Activated effector memory CD4-positive, alpha-beta T cell treated with Interleukin-2 at 50 U/mL for 16 hours (primary cell): ENCODE results near the gene NXNL2.

Experiments used
- DNase-seq: peaks from one replicate; pipeline ENCODE4 v3.0.0-alpha.2; 2020

Gene NXNL2

GRCh38 chr9:88534456-88535225, at the start of gene NXNL2:
Gene NXNL2, plus strand, starts transcription at chr9:88535178. Its CDS starts 257 bp downstream, at chr9:88535435.
- DNase-seq: peak; percentile 7

DNA sequence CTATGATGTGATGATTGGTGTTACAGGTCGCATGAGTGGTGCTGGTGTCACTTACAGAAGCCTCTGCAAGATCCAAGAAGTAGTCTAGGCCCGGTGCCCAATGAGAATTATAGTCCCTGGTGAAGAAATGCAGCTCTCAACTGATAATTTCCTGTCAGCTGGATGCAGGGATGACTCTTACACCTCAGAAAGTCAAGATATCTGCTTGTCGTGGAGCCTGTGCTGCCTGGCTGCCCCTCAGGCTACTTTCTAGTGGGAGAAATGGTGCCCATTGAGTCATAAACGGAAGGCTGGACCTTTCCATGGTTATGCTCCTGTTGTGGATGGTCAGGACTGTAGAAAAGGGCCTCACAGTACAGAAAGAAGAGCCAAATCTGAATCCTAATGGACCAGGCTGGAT, 46.8 kb upstream of the NXNL2 start:
- no peak for DNase-seq

GRCh38 chr9:88494983-88495721, 39.8 kb upstream of the NXNL2 start:
- no peak for DNase-seq

- DNase-seq: no peak
Observed at GRCh38 chr9:88497224-88497623, 37.8 kb upstream of the NXNL2 start.

DNA sequence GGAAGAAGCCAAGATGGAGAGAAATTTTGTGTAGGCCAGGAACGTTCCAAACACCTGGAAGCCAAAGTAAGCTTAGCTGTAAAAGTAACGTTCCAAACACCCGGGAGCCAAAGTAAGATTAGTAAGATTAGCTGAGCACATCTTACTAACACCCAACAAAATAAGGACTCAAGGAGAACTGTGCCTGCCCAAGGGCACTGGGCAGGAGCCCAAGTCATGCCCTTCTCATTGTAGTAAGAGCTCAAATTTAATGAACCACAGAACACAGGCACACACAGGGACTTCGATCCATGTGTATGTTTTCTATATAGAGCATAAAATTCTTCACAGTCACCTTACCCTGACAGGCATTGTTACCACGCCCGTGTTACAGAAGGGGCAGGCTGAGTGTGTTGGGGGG, 36.1 kb upstream of the NXNL2 start:
- DNase-seq: no peak

- no peak for DNase-seq
Observed at GRCh38 chr9:88501086-88501485, 33.9 kb upstream of the NXNL2 start.

DNA sequence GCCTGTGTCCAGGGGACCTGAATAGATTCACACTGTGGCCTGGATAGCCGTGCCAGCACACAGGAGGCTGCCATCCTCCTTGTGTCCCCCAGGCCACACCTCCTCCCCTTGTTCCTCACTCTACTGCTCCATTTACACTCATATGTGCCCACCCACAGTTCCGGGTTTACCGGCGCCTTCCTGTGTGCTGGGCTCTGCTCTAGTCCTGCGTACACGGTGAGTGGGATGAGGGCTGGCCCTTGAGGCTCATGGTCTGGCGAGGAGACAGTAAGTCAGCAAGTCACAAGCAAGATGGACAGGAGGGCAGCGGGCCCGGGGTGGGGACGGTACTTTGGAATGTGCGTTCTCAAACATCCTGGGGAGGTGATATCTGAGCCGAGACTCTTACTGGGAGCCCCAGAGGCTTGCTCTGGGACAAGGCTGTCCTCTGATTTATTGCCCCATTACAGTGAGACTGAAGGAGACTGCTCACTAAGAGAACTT, 32.4 kb upstream of the NXNL2 start:
- DNase-seq: no peak

DNA sequence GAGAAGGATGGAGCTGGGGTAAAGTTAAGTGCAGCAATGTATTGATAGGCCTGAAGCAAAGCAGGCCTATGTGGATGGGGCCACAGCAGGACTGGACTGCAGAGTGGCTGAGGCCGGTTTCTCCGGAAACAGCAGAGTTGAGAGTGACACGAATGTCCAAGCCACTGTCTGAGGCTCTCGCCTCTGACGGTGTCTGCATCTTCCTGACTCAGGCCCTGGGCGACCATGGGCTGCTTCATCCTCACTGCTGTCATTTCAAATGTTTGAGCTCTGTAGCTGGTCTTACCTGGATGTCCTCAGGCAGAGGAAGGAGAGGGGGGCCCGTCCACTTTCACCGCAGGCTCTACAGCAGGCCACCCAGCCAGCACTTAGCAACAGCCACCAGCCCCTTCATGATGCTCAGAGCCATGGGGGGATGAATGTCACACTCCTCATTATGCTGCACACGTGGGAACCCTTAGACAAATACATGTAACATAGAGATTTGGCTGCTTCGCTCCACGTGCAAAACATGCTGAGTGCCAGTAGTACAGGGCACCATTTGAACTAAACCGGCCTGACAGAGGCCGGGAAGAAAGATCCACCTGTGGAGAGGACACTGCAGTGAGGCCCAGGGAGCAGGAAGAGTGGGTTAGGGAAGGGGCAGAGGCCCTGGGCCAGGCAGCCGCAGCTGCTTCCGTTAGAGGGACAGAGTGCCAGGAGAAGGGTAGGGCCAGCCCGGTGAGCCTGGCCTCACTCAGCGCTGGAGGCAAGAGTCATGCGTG, 31.7 kb upstream of the NXNL2 start:
- DNase-seq: no peak

DNA sequence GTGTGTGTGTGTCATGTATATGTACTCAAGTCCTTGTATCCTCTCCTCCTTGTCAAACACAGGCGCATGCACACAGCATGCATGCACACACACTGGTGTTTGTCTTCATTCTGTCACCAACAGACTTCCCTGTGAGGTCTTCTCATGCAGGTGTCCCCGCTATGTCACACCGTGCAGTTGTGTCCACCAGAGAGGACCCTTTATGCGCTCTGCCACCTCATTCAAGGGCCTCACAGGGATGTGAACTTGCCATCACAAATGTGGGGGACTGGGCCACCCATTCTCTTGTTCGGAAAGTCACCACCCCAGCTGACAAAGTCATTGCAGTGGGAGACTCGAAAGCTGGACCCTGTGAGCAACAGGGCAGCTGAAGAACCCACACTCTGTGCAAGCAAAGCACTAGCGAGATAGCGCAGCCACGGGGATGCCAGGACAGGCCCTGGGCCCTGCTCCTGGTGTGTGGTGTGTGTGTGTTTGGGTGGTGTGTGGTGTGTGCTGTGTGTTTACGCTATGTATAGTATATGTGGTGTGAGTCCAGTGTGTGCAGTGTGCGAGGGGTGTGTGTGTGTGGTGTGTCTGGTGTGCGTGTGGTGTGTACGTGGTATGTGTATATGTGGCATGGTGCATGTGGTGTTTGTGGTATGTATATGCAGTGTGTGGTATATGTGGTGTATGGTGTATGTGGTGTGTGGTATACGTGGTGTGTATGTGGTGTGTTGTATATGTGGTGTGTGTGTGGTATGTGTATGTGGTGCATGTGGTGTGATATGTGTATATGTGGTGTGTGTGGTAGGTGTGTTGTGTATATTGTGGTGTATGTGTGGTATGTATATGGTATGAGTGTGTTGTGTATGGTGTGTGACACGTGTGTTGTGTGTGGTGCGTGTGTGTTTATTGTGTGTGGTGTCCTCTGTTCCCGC, 30.9 kb upstream of the NXNL2 start:
- no peak for DNase-seq

DNA sequence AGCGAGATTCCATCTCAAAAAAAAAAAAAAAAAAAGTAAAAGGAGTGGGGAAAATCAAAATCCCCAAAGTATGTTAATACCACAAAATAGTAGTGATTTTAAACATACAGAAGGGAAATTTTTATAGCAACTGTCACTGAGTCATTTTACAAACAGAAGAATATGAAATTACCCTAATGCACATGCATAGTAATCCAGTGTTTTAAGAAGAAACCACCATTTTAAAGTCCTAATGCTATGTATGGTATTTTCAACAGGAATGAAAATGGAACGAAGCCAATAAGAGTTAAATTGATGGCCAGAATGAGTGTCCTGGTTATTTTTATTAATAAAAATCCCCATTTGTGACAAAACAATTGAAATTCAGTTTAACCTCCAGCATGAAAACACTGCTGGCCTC, 26.7 kb upstream of the NXNL2 start:
- DNase-seq: no peak

- no peak for DNase-seq
Observed at GRCh38 chr9:88511906-88512305, 23.1 kb upstream of the NXNL2 start.

GRCh38 chr9:88514247-88514646, 20.7 kb upstream of the NXNL2 start:
- DNase-seq: no peak

- no peak for DNase-seq
Observed at GRCh38 chr9:88521308-88521707, 13.7 kb upstream of the NXNL2 start.

GRCh38 chr9:88522360-88522759, 12.6 kb upstream of the NXNL2 start:
- no peak for DNase-seq

DNA sequence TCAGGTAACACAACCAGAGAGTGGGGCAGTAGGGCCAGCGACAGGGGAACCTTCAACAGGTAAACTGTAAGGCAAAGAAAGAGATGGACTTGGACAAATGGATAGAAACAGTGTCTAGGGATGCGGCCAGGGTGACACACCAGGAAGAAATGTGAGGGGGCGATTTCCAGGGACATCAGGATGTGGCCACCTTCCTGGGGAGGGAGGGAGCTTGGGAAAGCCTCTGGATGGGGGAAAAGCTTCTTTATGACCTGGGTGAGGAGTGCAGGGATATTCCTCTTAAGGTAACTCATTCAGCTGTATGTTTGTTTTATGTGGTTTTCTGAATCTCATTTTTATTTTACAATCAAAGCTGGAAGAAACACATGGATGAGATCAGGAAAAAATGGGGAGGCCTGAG, 11.9 kb upstream of the NXNL2 start:
- DNase-seq: no peak

DNA sequence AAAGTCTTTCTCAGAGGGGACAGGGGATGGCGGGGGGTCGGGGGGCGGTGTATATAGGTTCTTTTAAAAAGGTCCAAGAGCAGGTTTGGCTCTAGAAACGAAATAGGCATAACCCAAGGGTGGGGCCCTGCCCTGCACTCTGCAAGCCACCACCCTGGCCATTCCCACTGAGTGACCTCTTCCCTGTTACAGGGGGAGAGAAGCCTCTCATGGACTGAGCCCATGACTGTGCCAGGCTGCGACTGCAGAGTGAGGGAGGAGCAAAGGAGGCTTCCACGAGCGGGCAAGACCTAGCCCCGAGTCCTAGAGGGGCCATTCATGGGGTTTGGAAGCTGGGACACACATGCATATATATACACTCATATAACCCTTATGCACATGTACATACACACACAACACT, 10.1 kb upstream of the NXNL2 start:
- no peak for DNase-seq

GRCh38 chr9:88527618-88528017, 7.4 kb upstream of the NXNL2 start:
- no peak for DNase-seq

DNA sequence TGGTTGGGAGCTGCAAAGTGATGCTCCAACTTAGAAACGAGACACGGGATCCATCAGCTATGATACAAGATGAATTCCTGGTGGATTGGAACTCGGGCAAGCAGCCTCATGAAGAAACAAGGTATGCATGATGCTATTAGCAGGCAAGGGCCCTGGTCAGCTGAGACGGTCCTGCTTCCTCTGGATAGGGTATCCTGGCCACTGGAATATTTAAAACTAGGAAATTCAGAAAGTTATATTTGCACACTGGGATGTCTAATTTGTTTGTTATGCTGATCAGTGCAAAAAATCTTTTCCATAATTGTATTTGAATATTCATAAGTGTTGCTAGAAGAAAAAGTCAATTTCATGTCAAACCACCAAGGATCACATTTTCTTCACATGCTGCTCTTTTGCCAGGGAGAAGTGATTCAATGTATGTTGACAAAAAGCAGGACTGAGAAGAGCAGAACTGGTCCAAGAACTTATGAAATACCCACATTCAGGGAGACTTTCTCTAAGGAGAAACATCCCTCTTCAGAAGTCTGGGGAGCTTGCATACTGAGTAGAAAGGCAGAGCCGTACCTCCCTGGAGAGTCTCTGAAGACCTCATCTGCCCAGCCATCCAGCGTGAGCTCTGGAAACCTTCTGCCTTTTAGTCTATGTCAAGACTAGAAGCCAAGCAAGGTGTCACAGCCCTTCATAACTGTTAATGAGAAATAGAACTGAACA, 6.7 kb upstream of the NXNL2 start:
- no peak for DNase-seq

DNA sequence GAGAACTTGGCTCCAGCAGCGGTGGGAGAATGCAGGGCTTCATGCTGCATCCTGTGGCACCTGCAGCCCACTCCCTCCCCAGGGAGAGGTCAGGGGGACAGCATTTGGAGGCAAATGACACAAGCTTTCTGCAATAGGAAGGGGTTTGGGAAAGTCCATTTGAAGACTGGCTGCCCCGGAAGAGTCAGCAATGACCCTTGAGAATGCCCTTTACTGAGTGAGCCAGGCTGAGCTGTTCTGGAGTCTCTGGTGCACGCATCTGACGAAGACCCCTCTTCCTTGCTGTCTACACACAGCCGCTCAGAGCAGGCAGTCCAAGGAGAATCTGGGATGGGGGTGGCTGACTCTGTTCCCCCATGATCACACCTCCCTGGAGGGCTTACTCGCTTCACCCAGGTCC, 5.5 kb upstream of the NXNL2 start:
- DNase-seq: no peak

- DNase-seq: no peak
Observed at GRCh38 chr9:88530051-88530450, 4.9 kb upstream of the NXNL2 start.

DNA sequence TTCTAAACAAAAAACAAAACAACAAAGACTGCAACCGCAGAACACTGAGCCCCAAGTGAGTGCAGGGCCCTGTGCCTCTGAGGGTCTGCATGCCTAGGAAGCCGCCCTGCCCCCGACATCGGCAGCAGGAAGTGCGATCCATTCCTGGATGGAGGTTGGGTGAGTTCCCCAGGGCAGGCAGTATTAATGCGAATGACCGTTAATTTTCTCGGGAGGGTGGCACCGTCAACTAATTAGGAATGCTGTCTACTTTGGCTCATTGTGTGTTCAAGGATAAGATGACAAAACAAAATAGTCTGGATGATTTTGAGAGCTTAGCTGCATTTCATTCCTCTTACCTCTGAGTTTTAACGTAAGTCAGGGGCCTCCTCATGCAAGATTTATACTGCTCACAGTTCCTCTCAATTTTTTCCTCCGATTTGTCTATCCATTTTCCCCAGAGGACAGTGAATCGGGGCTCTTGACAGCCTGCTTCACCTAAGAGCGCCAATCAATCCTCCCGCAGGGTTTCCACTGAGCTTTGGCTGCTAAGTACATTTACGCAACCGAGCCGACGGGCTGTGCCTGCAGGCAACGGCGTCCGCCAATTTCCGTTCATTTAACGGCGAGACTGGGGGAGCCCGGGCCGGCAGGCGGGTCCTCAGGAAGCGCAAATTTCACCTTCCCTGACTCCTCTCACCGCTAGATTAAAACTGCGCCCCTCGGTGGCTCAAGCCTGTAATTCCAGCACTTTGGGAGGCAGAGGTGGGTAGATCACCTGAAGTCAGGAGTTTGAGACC, 2.9 kb upstream of the NXNL2 start:
- DNase-seq: no peak
